ENCODE data around the gene CFAP221.

Gene CFAP221

DNA sequence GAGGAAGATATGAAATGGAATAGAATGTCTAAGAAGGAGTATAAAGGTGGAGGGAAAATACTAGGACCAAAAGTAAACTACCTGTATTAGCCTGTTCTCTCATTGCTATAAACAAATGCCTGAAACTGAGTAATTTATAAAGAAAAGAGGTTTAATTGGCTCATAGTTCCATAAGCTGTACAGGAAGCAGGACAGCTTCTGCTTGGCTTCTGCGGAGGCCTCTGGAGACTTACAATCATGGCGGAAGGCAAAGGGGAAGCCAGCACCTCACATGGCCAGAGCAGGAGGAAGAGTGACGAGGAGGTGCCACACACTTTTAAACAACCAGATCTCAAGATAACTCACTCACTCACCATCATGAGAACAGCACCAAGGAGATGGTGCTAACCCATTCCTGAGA, 101.9 kb downstream of the CFAP221 start:
- no peak for DNase-seq
- no peak overlapping the region for H3K27ac ChIP-seq
- no peaks in the 10 kb centered on the region for H3K9me3 ChIP-seq (ENCODE audit: severe bottlenecking)
- no peak overlapping the region for H3K4me3 ChIP-seq (ENCODE audit: low read depth, low read length)
- H3K27me3 ChIP-seq (ENCODE audit: insufficient read depth, low read depth, severe bottlenecking) = no peaks in the 10 kb centered on the region
- TF ChIP-seq, protein P1, sequence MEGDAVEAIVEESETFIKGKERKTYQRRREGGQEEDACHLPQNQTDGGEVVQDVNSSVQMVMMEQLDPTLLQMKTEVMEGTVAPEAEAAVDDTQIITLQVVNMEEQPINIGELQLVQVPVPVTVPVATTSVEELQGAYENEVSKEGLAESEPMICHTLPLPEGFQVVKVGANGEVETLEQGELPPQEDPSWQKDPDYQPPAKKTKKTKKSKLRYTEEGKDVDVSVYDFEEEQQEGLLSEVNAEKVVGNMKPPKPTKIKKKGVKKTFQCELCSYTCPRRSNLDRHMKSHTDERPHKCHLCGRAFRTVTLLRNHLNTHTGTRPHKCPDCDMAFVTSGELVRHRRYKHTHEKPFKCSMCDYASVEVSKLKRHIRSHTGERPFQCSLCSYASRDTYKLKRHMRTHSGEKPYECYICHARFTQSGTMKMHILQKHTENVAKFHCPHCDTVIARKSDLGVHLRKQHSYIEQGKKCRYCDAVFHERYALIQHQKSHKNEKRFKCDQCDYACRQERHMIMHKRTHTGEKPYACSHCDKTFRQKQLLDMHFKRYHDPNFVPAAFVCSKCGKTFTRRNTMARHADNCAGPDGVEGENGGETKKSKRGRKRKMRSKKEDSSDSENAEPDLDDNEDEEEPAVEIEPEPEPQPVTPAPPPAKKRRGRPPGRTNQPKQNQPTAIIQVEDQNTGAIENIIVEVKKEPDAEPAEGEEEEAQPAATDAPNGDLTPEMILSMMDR (IDR thresholded peaks at IDR 0.05; ENCODE audit: low read depth, low read length) = no peak
- no peaks in the 10 kb centered on the region for H3K36me3 ChIP-seq

DNA sequence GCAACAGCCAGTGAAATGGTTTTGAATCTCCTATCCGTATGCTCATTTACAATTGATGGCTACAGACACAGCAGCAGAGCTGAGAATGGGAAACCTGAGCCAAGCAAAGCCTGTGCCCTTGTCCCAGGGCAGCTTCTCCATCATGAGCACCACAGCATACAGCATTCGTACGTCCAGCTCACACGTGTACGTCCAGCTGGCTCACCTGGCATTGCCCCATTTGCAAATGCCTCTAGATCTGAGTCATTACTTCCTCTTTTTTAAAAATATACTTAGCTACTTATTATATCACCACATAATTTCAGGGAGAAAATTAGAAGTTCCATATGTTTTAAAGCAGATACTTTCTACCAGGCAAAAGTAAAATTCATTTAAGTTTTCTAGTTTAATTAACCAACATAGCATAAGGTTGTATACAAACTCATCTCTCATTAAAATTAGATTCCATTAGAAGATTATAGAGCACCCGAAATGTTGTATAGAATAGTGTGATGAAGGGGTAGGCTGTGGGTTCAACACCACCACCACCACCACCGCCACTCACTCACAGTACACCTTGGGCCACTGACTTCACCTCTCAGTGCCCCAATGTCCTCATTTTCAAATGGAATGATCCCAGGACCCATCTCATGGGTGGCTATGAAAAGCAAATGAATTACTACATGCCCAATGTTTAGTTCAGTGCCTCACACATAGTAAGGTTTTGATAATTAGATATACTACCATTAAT, 103.4 kb downstream of the CFAP221 start:
- Histone ChIP-seq H3K27me3 (ENCODE audit: insufficient read depth, low read depth, severe bottlenecking) (no peaks in the 10 kb centered on the region), H3K36me3 (no peaks in the 10 kb centered on the region), H3K27ac (no peak overlapping the region), H3K9me3 (ENCODE audit: severe bottlenecking) (no peaks in the 10 kb centered on the region), H3K4me3 (ENCODE audit: low read depth, low read length) (no peak overlapping the region)
- DNase-seq = no peak
- TF ChIP-seq, protein P1 (IDR thresholded peaks at IDR 0.05; ENCODE audit: low read depth, low read length) = no peak

DNA sequence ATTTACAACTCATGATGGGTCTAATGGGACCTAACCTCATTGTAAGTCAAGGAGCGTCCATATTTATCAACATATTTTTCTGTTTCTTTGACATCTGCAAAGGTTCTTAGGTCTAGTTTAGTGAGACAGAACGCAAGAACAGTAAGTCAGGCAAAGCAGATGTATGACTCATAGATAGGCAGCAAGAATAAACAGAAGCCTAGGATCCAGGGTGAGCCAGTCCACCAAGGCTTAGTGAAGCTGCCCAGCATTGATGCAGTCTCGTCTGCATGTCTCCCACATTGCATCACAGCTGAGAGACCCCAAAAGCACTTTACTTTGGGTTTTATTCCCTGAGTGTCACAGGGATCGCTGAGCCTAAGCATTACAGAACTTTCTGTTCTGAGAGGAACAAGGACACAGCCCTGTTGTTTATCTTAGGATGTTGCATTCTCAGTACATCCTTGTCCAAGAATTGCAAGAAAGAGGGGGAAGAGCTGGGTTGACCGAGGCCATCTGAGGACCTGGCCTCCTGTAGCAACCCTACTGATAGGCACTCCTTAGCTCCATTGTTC, 105.2 kb downstream of the CFAP221 start:
- TF ChIP-seq, protein P1 (IDR thresholded peaks at IDR 0.05; ENCODE audit: low read depth, low read length) = no peak
- H3K27me3 ChIP-seq (ENCODE audit: insufficient read depth, low read depth, severe bottlenecking) = no peaks in the 10 kb centered on the region
- H3K9me3 ChIP-seq (ENCODE audit: severe bottlenecking) = no peaks in the 10 kb centered on the region
- H3K27ac ChIP-seq = no peak overlapping the region
- no peak overlapping the region for H3K4me3 ChIP-seq (ENCODE audit: low read depth, low read length)
- DNase-seq = no peak
- H3K36me3 ChIP-seq = no peaks in the 10 kb centered on the region

DNA sequence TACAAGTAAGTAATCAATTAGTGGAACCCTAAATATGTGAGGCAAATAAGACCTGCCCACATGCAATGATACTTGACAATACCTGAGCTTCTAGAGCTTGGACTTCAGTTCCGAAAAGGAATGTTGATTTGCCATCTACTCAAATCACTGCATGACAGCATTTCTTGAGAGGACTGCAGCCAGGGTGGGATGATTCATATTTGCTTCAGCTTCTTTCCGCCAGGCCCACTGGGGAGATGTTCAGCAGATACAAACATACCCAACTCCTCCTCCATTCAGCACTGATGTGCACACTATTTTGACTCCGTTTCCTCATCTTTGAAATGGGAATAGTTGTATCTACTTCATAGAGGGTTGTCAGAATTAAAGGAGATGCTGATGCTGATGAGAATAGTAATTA, 106.0 kb downstream of the CFAP221 start:
- Histone ChIP-seq H3K36me3 (no peaks in the 10 kb centered on the region), H3K27ac (no peak overlapping the region), H3K27me3 (ENCODE audit: insufficient read depth, low read depth, severe bottlenecking) (no peaks in the 10 kb centered on the region), H3K9me3 (ENCODE audit: severe bottlenecking) (no peaks in the 10 kb centered on the region), H3K4me3 (ENCODE audit: low read depth, low read length) (no peak overlapping the region)
- DNase-seq = no peak
- TF ChIP-seq, protein P1 (IDR thresholded peaks at IDR 0.05; ENCODE audit: low read depth, low read length) = no peak

DNA sequence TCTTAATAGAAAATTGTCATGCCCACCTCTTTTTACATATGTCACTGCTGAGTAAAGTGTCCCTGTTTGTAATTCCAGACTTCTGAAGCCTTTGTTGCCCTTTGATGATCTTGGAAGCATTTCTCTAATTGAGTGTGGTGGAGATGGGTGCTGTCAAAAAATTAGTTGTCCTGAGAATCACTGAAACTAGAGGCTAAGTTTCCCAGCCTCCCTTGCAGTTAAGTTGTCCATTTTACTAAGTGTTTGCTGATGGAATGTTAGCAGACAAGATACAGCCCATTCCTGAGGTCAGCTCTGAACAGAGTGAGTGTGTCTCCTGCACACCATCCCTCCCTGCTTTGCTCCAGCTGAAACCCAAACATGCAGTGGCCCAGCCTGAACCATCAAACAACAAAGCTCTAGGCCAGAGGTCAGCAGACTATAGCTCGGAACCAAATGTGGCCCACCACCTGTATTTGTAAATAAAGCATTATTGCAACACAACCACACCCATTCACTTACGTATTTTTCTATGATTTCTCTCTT, 106.7 kb downstream of the CFAP221 start:
- TF ChIP-seq, protein P1 (IDR thresholded peaks at IDR 0.05; ENCODE audit: low read depth, low read length) = no peak
- Histone ChIP-seq H3K9me3 (ENCODE audit: severe bottlenecking) (no peaks in the 10 kb centered on the region), H3K36me3 (no peaks in the 10 kb centered on the region), H3K27ac (no peak overlapping the region), H3K27me3 (ENCODE audit: insufficient read depth, low read depth, severe bottlenecking) (no peaks in the 10 kb centered on the region), H3K4me3 (ENCODE audit: low read depth, low read length) (no peak overlapping the region)
- no peak for DNase-seq

All from WERI-Rb-1 (cell line).